Common myeloid progenitor, CD34-positive (primary cell): ENCODE measurements around the gene FHIT.
A peak's percentile ranks its signal among the peaks of the same experiment; 100 is the strongest.

Source experiments
- CTCF ChIA-PET: fragments of 350-600 bp; sonication (Branson Sonifier 250); formaldehyde crosslinking; loops from one replicate; lab custom pipeline; 2021; ENCODE audit warnings: antibody characterized with exemption; lab: Charles Lee
- POLR2A ChIA-PET: fragments of 350-600 bp; sonication (Branson Sonifier 250); formaldehyde crosslinking; loops from one replicate; lab custom pipeline; 2021; ENCODE audit warnings: antibody characterized with exemption; lab: Charles Lee
- DNase-seq, 3 donors: peaks; one replicate each; pipeline versions ENCODE4 v3.0.0 to v3.0.0-alpha.2; 2013
- H3K27ac ChIP-seq, 2 experiments: 1 replicate in 1 of 2; 2 replicates in 1 of 2; pipeline ENCODE4 v1.7.0; 2013; ENCODE audit warnings: inconsistent platforms in 2 of 2, low read length in 2 of 2, mild to moderate bottlenecking in 2 of 2, low read depth in 1 of 2, moderate library complexity in 1 of 2; ENCODE audit not compliant: severe bottlenecking in 2 of 2, insufficient read depth in 1 of 2, poor library complexity in 1 of 2
- H3K27me3 ChIP-seq, 5 experiments: replicated peaks in 2 of 5; 1 replicate in 3 of 5; 2 replicates in 2 of 5; pipeline versions ENCODE4 v1.6.1 to v1.7.0; 2013; ENCODE audit warnings: low read length in 4 of 5, mild to moderate bottlenecking in 2 of 5, moderate library complexity in 2 of 5, inconsistent platforms in 1 of 5; ENCODE audit not compliant: insufficient read depth in 5 of 5, control insufficient read depth in 4 of 5
- H3K36me3 ChIP-seq, 4 experiments: 1 replicate in 2 of 4; 2 replicates in 2 of 4; pipeline versions ENCODE4 v1.6.1 to v1.7.0; 2013; ENCODE audit warnings: low read length in 3 of 4, control low read depth in 1 of 4, mild to moderate bottlenecking in 1 of 4; ENCODE audit not compliant: control insufficient read depth in 4 of 4, insufficient read depth in 4 of 4
- H3K4me1 ChIP-seq, 4 experiments: 1 replicate in 3 of 4; 2 replicates in 1 of 4; pipeline versions ENCODE4 v1.6.1 to v1.7.1; 2013; ENCODE audit warnings: low read length in 3 of 4, mild to moderate bottlenecking in 3 of 4, control low read depth in 1 of 4, inconsistent platforms in 1 of 4, moderate library complexity in 1 of 4; ENCODE audit not compliant: control insufficient read depth in 4 of 4, insufficient read depth in 4 of 4; ENCODE audit errors: control extremely low read depth in 1 of 4
- H3K4me3 ChIP-seq, 7 experiments: 1 replicate in 4 of 7; 2 replicates in 3 of 7; pipeline versions ENCODE4 v1.5.1 to v1.7.0; 2013; ENCODE audit warnings: mild to moderate bottlenecking in 7 of 7, low read length in 6 of 7, moderate library complexity in 6 of 7, inconsistent platforms in 2 of 7, low read depth in 2 of 7, control low read depth in 1 of 7; ENCODE audit not compliant: insufficient read depth in 4 of 7, control insufficient read depth in 1 of 7; ENCODE audit errors: extremely low read depth in 1 of 7
- H3K9me3 ChIP-seq, 5 experiments: 1 replicate in 4 of 5; 2 replicates in 1 of 5; pipeline versions ENCODE4 v1.6.1 to v1.7.1; 2013; ENCODE audit warnings: low read length in 4 of 5, mild to moderate bottlenecking in 2 of 5, inconsistent platforms in 1 of 5, low read depth in 1 of 5, moderate library complexity in 1 of 5; ENCODE audit not compliant: control insufficient read depth in 4 of 5, insufficient read depth in 2 of 5; ENCODE audit errors: control extremely low read depth in 1 of 5
- WGBS: methylation state at CpG from one replicate; pipeline ENCODE4 v1.1.5; 2013; ENCODE audit not compliant: insufficient coverage; 5-methylcytosine and 5-hydroxymethylcytosine counted together

The FHIT gene

GRCh38 chr3:61110576-61110975 lies 140.7 kb downstream of the FHIT start:
- ChIA-PET CTCF (no interaction called here), POLR2A (no interaction called here)
- Histone ChIP-seq H3K27me3 (no peaks in the 10 kb centered on the region), H3K27ac (no peak overlapping the region), H3K36me3 (peaks cover 0 to 3% (median 0%) of the 10 kb centered on the region in 4 experiments), H3K4me1 (no peaks in the 10 kb centered on the region), H3K9me3 (peaks cover 0 to 3% (median 0%) of the 10 kb centered on the region in 5 experiments), H3K4me3 (no peak overlapping the region)
- WGBS = no CpG with 5 or more reads among the region's 2 CpGs
- no peak for DNase-seq

- Histone ChIP-seq H3K36me3 (no peaks in the 10 kb centered on the region), H3K27me3 (no peaks in the 10 kb centered on the region), H3K9me3 (peaks cover 0 to 3% (median 0%) of the 10 kb centered on the region in 5 experiments), H3K27ac (no peak overlapping the region), H3K4me3 (no peak overlapping the region), H3K4me1 (no peaks in the 10 kb centered on the region)
- ChIA-PET CTCF (no interaction called here), POLR2A (no interaction called here)
- DNase-seq = no peak
- no CpG with 5 or more reads among the region's 1 CpG for WGBS
These were observed 142.8 kb downstream of the FHIT start for GRCh38 chr3:61108247-61109019.

GRCh38 chr3:61094608-61095007 lies 156.6 kb downstream of the FHIT start:
- H3K36me3 ChIP-seq = no peaks in the 10 kb centered on the region
- CTCF ChIA-PET = no interaction called here
- H3K27me3 ChIP-seq = no peaks in the 10 kb centered on the region
- H3K9me3 ChIP-seq = no peaks in the 10 kb centered on the region
- H3K4me1 ChIP-seq = no peaks in the 10 kb centered on the region
- H3K4me3 ChIP-seq = no peak overlapping the region
- DNase-seq = no peak
- WGBS = 100% methylated on average over 1 of the region's 3 CpGs
- POLR2A ChIA-PET = no interaction called here
- no peak overlapping the region for H3K27ac ChIP-seq

- H3K27me3 ChIP-seq = no peaks in the 10 kb centered on the region
- peak overlapping the region in 1 of 2 experiments; percentile 13 for H3K27ac ChIP-seq
- H3K4me1 ChIP-seq = no peaks in the 10 kb centered on the region
- no peak for DNase-seq
- CTCF ChIA-PET = no interaction called here
- H3K9me3 ChIP-seq = no peaks in the 10 kb centered on the region
- H3K36me3 ChIP-seq = no peaks in the 10 kb centered on the region
- no peak overlapping the region for H3K4me3 ChIP-seq
- WGBS = 94% methylated on average over 2 of the region's 2 CpGs
- POLR2A ChIA-PET = interaction anchor here (0.6 kb wide), 1 partner anchor 52 kb away, joined by 3 read pairs; no protein-coding TSS in a partner anchor
These were observed 157.9 kb downstream of the FHIT start for GRCh38 chr3:61093364-61093763.

GRCh38 chr3:61092870-61093269 lies 158.4 kb downstream of the FHIT start:
- Histone ChIP-seq H3K4me3 (no peak overlapping the region), H3K9me3 (no peaks in the 10 kb centered on the region), H3K27ac (no peak overlapping the region), H3K27me3 (no peaks in the 10 kb centered on the region), H3K4me1 (no peaks in the 10 kb centered on the region), H3K36me3 (no peaks in the 10 kb centered on the region)
- CTCF ChIA-PET = no interaction called here
- POLR2A ChIA-PET = interaction anchor here (0.6 kb wide), 1 partner anchor 53 kb away, joined by 3 read pairs; no protein-coding TSS in a partner anchor
- 87% methylated on average over 4 of the region's 4 CpGs for WGBS
- no peak for DNase-seq

- 96% methylated on average over 3 of the region's 6 CpGs for WGBS
These were observed 160.7 kb downstream of the FHIT start for GRCh38 chr3:61090389-61091169.

DNA sequence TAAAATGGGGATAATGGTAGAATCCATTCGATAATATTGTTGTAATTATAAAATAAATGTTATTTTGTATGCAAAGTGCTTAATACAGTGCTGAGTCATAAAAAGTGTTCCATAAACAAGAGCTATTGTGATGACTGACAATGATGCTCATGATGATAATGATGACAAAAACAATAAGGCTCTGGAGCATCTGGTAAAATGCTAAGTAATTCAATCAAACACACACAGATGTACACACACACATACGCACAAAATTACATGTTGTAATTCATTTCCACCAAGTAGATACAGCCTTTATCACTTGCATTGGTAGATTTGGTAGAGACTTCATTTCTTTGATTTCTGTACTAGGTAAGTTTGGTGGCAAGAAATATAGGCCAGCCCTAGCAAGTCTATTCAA lies 163.8 kb downstream of the FHIT start:
- no peak for DNase-seq
- H3K9me3 ChIP-seq = no peaks in the 10 kb centered on the region
- no peaks in the 10 kb centered on the region for H3K36me3 ChIP-seq
- no peak overlapping the region for H3K4me3 ChIP-seq
- no peak overlapping the region for H3K27ac ChIP-seq
- no CpG with 5 or more reads among the region's 2 CpGs for WGBS
- no peaks in the 10 kb centered on the region for H3K4me1 ChIP-seq
- ChIA-PET POLR2A (no interaction called here), CTCF (no interaction called here)
- no peaks in the 10 kb centered on the region for H3K27me3 ChIP-seq

More at GRCh38 chr3:61090389-61091169, 160.7 kb downstream of the FHIT start:
- DNase-seq = no peak
- no peaks in the 10 kb centered on the region for H3K27me3 ChIP-seq
- H3K4me1 ChIP-seq = no peaks in the 10 kb centered on the region
- no peak overlapping the region for H3K27ac ChIP-seq
- no peak overlapping the region for H3K4me3 ChIP-seq
- ChIA-PET POLR2A (interaction anchor here (0.6 kb wide), 1 partner anchor 69 kb away, joined by 7 read pairs; no protein-coding TSS in a partner anchor), CTCF (no interaction called here)
- no peaks in the 10 kb centered on the region for H3K9me3 ChIP-seq
- H3K36me3 ChIP-seq = no peaks in the 10 kb centered on the region
